Keratinocyte (primary cell): ENCODE results near the gene ARHGAP32. TPM values are rescaled to one million over a fixed set of nuclear protein-coding genes. Genes with fewer than 3 reads are reported as not detected.

ENCODE experiments used
- DNase-seq: peaks from one replicate; pipeline ENCODE4 v3.0.0-alpha.2; 2011; ENCODE audit warnings: low read depth, missing footprints, low spot score
- FAIRE-seq: peaks from 2 replicates; lab custom pipeline; 2011; peaks lifted over from hg19 to GRCh38; lab: Jason Lieb, UNC
- H2AFZ ChIP-seq: 2 replicates; pipeline ENCODE4 v1.6.0; 2012; ENCODE audit warnings: low read length, control low read depth, inconsistent platforms; ENCODE audit not compliant: control insufficient read depth
- H3K27ac ChIP-seq: 2 replicates; pipeline ENCODE4 v1.5.1; 2011; ENCODE audit warnings: low read length; ENCODE audit not compliant: control insufficient read depth, insufficient read depth
- H3K27me3 ChIP-seq: 3 replicates; pipeline ENCODE4 v1.6.0; 2011; ENCODE audit warnings: low read length; ENCODE audit not compliant: control insufficient read depth, insufficient read depth; ENCODE audit errors: extremely low read depth
- H3K36me3 ChIP-seq, 2 experiments: 2 replicates in 1 of 2; 3 replicates in 1 of 2; pipeline ENCODE4 v1.5.1; 2011; ENCODE audit warnings: low read length in 2 of 2, mild to moderate bottlenecking in 1 of 2; ENCODE audit not compliant: control insufficient read depth in 2 of 2, insufficient read depth in 2 of 2; ENCODE audit errors: extremely low read depth in 1 of 2
- H3K4me1 ChIP-seq: 3 replicates; pipeline ENCODE4 v1.5.1; 2011; ENCODE audit warnings: low read length; ENCODE audit not compliant: control insufficient read depth, insufficient read depth; ENCODE audit errors: extremely low read depth
- H3K4me2 ChIP-seq: 3 replicates; pipeline ENCODE4 v1.6.0; 2011; ENCODE audit warnings: low read depth, low read length; ENCODE audit not compliant: control insufficient read depth, insufficient read depth; ENCODE audit errors: extremely low read depth
- H3K4me3 ChIP-seq, 3 experiments: fragments of 200-600 bp in 1 of 3; sonication (generic) in 1 of 3; 2 replicates in 2 of 3; 3 replicates in 1 of 3; pipeline ENCODE4 v1.5.1; 2011 to 2016; ENCODE audit warnings: low read length in 3 of 3, mild to moderate bottlenecking in 3 of 3, control low read depth in 2 of 3, inconsistent platforms in 1 of 3, low read depth in 1 of 3, mixed read lengths in 1 of 3, mixed run types in 1 of 3, moderate library complexity in 1 of 3; ENCODE audit not compliant: control insufficient read depth in 2 of 3, insufficient read depth in 2 of 3; ENCODE audit errors: extremely low read depth in 1 of 3
- H3K79me2 ChIP-seq: 2 replicates; pipeline ENCODE4 v1.6.0; 2012; ENCODE audit warnings: low read length; ENCODE audit not compliant: control insufficient read depth, insufficient read depth
- H3K9ac ChIP-seq: 3 replicates; pipeline ENCODE4 v1.6.0; 2011; ENCODE audit warnings: low read length; ENCODE audit not compliant: control insufficient read depth, insufficient read depth; ENCODE audit errors: extremely low read depth
- H3K9me1 ChIP-seq: 3 replicates; pipeline ENCODE4 v1.6.0; 2011; ENCODE audit warnings: low read length; ENCODE audit not compliant: control insufficient read depth, insufficient read depth; ENCODE audit errors: extremely low read depth
- H3K9me3 ChIP-seq: 2 replicates; pipeline ENCODE4 v1.5.1; 2012; ENCODE audit warnings: low read depth, low read length; ENCODE audit not compliant: control insufficient read depth
- H4K20me1 ChIP-seq: 3 replicates; pipeline ENCODE4 v1.6.0; 2011; ENCODE audit warnings: low read length; ENCODE audit not compliant: control insufficient read depth, insufficient read depth; ENCODE audit errors: extremely low read depth
- CTCF ChIP-seq, 3 experiments: IDR thresholded peaks in 1 of 3; conservative IDR thresholded peaks in 1 of 3; optimal IDR thresholded peaks in 1 of 3; 2 replicates in 2 of 3; 3 replicates in 1 of 3; pipeline versions ENCODE3 to v1.5.1; 2011; ENCODE audit warnings: low read length in 3 of 3, mild to moderate bottlenecking in 3 of 3, moderate library complexity in 2 of 3, control low read depth in 1 of 3, inconsistent platforms in 1 of 3; ENCODE audit not compliant: insufficient read depth in 2 of 3; ENCODE audit errors: extremely low read depth in 1 of 3
- EZH2 ChIP-seq: IDR thresholded peaks from one replicate; pipeline ENCODE4 v1.6.1; 2012; ENCODE audit warnings: inconsistent platforms, mild to moderate bottlenecking, low read length, moderate library complexity
- dilution Hi-C: fragments of 300-500 bp; cut with MboI; formaldehyde crosslinking; loops from one replicate; pipeline ENCODE4 v1.7.0; 2020; ENCODE audit warnings: low sequenced_read_pairs; ENCODE audit not compliant: extremely low pct_ligation_motif_present
- polyA plus RNA-seq, 5 experiments: library from polyadenylated mRNA; depleted of rRNA in 3 of 5; stranded (reverse) in 3 of 5; stranded (forward) in 1 of 5; unstranded in 1 of 5; fragments of >200 nt; gene quantifications; 1 replicate in 1 of 5; 2 replicates in 3 of 5; 3 replicates in 1 of 5; pipeline versions ENCODE4 v1.2.1 to v1.2.3, GENCODE V29; 2011 to 2012; ENCODE audit warnings: missing spikeins in 2 of 5, low read depth in 1 of 5, low replicate concordance in 1 of 5

ARHGAP32 gene
- polyA plus RNA-seq, 1 donor (not counting 4 experiments of a cell fraction or from before 2014, with no cell fraction given): 10.8 TPM

DNA sequence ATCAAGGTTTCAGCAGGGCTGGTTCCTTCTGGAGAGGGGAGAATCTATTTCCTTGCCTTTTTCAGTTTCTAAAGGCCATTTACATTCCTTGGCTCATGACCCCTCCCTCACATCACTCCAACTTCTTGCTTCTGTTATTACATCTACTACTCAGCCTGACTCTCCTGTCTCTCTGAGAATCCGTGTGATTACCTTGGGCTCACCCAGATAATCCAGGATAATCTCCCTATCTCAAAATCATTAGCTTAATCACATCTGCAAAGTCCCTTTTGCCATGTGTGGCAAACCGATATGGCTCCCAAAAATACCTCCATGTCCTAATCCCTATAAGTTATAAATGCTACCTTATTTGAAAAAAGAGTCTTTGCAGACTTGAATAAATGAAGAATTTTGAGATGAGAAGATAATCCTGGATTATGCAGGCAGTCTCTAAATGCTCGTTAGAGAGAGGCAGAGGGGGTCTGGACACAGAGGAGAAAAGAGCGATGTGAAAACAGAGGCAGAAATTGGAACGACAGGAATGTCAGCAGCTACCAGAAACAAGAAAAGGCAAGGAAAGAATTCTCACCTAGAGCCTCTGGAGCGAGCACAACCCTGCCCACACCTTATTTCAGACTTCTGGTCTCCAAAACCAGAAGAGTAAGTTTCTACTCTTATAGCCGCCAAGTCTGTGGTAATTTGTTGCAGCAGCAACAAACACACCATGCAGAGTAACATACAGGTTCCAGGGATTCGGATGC is 23.6 kb upstream of the ARHGAP32 start:
- Histone ChIP-seq H3K4me2 (peak overlapping the region; percentile 76), H3K36me3 (no peaks in the 10 kb centered on the region), H3K27ac (no peak overlapping the region), H3K79me2 (no peaks in the 10 kb centered on the region), H3K9me1 (no peaks in the 10 kb centered on the region), H3K4me3 (peak overlapping the region in 2 of 3 experiments; percentile 2 to 23), H3K9me3 (no peaks in the 10 kb centered on the region), H2AFZ (peak overlapping the region; percentile 27), H3K9ac (no peak overlapping the region), H3K27me3 (no peaks in the 10 kb centered on the region), H4K20me1 (no peaks in the 10 kb centered on the region), H3K4me1 (peaks cover 17% of the 10 kb centered on the region)
- DNase-seq: no peak
- FAIRE-seq: peak; percentile 43
- TF ChIP-seq CTCF (optimal IDR thresholded peaks at IDR 0.05 in 1 of 3, IDR thresholded peaks at IDR 0.05 in 1 of 3, conservative IDR thresholded peaks at IDR 0.05 in 1 of 3; ENCODE audit: extremely low read depth in 1 of 3, insufficient read depth in 2 of 3, low read length in 3 of 3) (no peak), EZH2 (no peak)
- dilution Hi-C loops: no loop called here

DNA sequence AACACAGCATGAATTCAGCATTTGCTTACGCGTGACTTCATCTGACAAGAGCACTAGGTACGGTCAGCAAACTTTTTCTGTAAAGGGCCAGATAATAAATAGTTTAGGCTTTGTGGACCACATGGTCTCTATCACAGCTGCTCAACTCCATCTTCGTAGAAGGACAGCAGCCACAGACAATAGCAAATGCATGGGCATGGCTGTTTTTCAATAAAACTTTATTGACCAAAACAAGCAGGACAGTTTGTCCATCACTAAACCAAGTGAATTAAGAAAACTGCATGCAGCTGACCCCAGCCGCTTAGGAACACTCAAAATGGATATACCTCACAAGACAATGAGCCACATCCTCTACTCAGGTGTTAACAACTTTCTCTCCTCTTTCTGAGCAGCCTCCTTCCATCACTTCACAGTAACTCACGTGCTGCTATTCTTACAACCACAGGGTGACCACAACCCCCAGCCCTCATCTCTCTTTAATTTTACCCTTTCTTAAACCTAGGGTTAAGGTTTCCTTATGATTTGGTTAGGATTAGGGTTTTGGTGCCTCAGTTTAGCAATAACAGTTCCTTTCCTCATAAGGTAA is 22.7 kb upstream of the ARHGAP32 start:
- H3K9me1 ChIP-seq: no peaks in the 10 kb centered on the region
- DNase-seq: no peak
- TF ChIP-seq CTCF (optimal IDR thresholded peaks at IDR 0.05 in 1 of 3, IDR thresholded peaks at IDR 0.05 in 1 of 3, conservative IDR thresholded peaks at IDR 0.05 in 1 of 3; ENCODE audit: extremely low read depth in 1 of 3, insufficient read depth in 2 of 3, low read length in 3 of 3): no peak
- no peak for TF ChIP-seq EZH2
- no peak overlapping the region for H3K4me3 ChIP-seq
- FAIRE-seq: no peak
- no peaks in the 10 kb centered on the region for H3K27me3 ChIP-seq
- peaks cover 17% of the 10 kb centered on the region for H3K4me1 ChIP-seq
- no peak overlapping the region for H3K4me2 ChIP-seq
- no peaks in the 10 kb centered on the region for H4K20me1 ChIP-seq
- H3K36me3 ChIP-seq: no peaks in the 10 kb centered on the region
- H3K9me3 ChIP-seq: no peaks in the 10 kb centered on the region
- no peaks in the 10 kb centered on the region for H3K79me2 ChIP-seq
- H3K9ac ChIP-seq: no peak overlapping the region
- H3K27ac ChIP-seq: no peak overlapping the region
- no peak overlapping the region for H2AFZ ChIP-seq
- dilution Hi-C loops: no loop called here
